ENCODE measurements around the gene DOCK6.

DOCK6 gene

DNA sequence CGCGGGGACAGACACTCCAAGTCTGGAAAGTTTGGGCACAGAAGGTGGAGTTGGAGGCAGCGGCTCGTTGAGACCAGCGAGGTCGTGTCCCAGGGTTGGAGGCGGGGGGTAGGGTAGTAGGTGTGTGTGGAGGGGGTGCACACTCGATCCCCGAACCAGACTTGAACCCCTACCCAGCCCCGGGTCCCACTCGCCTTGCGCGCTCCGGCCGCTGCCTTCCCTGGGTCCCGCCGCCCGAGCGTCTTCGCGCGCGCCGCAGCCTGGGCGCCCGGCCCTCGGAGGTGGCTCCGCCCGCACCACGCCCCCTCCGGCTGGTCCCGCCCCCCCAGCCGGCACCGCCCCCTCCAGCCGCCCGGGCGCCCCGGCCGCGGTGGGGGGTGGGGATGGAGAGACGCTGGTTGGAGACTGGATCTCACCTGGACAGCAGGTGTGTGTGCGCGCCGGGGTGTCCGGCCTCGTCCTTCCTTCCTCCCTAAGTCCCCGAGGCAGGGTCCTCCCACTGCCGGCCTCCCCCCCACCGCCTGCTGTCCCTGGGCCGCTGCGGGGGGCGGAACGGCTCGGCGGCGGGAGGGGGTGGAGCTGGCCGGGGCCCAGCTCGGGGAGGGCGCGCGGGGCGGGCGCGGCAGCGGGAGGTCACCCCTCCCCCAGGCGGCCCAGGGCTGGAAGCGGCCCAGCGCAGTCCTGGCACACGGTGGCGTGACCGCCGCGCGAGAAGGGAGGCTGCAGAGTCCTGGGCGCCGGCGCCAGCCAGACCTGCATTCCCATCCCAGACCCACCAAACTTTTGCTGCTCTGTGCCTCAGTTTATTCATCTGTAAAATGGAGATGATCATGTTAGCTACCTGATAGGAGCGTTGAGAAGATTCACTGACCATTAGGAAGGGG, 64.8 kb downstream of the DOCK6 start, which contains the start of gene KANK2 (continued):
- TF ChIP-seq ZBTB26 (tag by site-specific recombination; optimal IDR thresholded peaks at IDR 0.05) (peak; percentile 59), ZNF391 (tag by site-specific recombination; IDR thresholded peaks at IDR 0.05; ENCODE audit: borderline replicate concordance, low read depth) (0 out of 2 replicates have a peak, but pooled peaks have one; percentile 52), SCRT2 (tag by site-specific recombination; IDR thresholded peaks at IDR 0.05) (no peak), ZSCAN18 (tag by site-specific recombination; IDR thresholded peaks at IDR 0.05) (no peak), ZNF558 (tag by site-specific recombination; IDR thresholded peaks at IDR 0.05) (no peak), ZNF580 (tag by site-specific recombination; IDR thresholded peaks at IDR 0.05) (peak; percentile 74; the same call in 1 of the 2 replicates), ZNF175 (tag by site-specific recombination; IDR thresholded peaks at IDR 0.05) (no peak), ZNF202 (tag by site-specific recombination; IDR thresholded peaks at IDR 0.05; ENCODE audit: borderline replicate concordance) (no peak), ZNF560 (tag by site-specific recombination; IDR thresholded peaks at IDR 0.05; ENCODE audit: borderline replicate concordance) (no peak), ZBTB10 (tag by site-specific recombination; IDR thresholded peaks at IDR 0.05) (peak; percentile 60; the same call in 1 of the 2 replicates), ZBTB49 (tag by site-specific recombination; IDR thresholded peaks at IDR 0.05; ENCODE audit: low read depth) (no peak), ZNF600 (tag by site-specific recombination; IDR thresholded peaks at IDR 0.05) (no peak), ZNF266 (tag by site-specific recombination; IDR thresholded peaks at IDR 0.05; ENCODE audit: low read depth) (no peak), SETDB1 (IDR thresholded peaks at IDR 0.05; ENCODE audit: insufficient read length, low read length) (no peak), ZNF398 (tag by site-specific recombination; IDR thresholded peaks at IDR 0.05) (peak; percentile 94), ZNF658 (tag by site-specific recombination; IDR thresholded peaks at IDR 0.05) (no peak), ZNF140 (tag by site-specific recombination; IDR thresholded peaks at IDR 0.05) (no peak), SP7 (tag by site-specific recombination; IDR thresholded peaks at IDR 0.05) (peak; percentile 49), HOXC10 (CRISPR knock-in tag; IDR thresholded peaks at IDR 0.05) (no peak), GLI4 (tag by site-specific recombination; IDR thresholded peaks at IDR 0.05) (peak; percentile 8; the same call in 1 of the 2 replicates), ZNF416 (tag by site-specific recombination; IDR thresholded peaks at IDR 0.05) (no peak)
- TF ChIP-seq, protein P1, sequence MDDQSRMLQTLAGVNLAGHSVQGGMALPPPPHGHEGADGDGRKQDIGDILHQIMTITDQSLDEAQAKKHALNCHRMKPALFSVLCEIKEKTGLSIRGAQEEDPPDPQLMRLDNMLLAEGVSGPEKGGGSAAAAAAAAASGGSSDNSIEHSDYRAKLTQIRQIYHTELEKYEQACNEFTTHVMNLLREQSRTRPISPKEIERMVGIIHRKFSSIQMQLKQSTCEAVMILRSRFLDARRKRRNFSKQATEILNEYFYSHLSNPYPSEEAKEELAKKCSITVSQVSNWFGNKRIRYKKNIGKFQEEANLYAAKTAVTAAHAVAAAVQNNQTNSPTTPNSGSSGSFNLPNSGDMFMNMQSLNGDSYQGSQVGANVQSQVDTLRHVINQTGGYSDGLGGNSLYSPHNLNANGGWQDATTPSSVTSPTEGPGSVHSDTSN (CRISPR knock-in tag; IDR thresholded peaks at IDR 0.05): no peak
- TF ChIP-seq, protein P2, sequence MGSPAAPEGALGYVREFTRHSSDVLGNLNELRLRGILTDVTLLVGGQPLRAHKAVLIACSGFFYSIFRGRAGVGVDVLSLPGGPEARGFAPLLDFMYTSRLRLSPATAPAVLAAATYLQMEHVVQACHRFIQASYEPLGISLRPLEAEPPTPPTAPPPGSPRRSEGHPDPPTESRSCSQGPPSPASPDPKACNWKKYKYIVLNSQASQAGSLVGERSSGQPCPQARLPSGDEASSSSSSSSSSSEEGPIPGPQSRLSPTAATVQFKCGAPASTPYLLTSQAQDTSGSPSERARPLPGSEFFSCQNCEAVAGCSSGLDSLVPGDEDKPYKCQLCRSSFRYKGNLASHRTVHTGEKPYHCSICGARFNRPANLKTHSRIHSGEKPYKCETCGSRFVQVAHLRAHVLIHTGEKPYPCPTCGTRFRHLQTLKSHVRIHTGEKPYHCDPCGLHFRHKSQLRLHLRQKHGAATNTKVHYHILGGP (tag by site-specific recombination; IDR thresholded peaks at IDR 0.05): no peak
- TF ChIP-seq, protein P3, sequence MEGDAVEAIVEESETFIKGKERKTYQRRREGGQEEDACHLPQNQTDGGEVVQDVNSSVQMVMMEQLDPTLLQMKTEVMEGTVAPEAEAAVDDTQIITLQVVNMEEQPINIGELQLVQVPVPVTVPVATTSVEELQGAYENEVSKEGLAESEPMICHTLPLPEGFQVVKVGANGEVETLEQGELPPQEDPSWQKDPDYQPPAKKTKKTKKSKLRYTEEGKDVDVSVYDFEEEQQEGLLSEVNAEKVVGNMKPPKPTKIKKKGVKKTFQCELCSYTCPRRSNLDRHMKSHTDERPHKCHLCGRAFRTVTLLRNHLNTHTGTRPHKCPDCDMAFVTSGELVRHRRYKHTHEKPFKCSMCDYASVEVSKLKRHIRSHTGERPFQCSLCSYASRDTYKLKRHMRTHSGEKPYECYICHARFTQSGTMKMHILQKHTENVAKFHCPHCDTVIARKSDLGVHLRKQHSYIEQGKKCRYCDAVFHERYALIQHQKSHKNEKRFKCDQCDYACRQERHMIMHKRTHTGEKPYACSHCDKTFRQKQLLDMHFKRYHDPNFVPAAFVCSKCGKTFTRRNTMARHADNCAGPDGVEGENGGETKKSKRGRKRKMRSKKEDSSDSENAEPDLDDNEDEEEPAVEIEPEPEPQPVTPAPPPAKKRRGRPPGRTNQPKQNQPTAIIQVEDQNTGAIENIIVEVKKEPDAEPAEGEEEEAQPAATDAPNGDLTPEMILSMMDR (tag by site-specific recombination; IDR thresholded peaks at IDR 0.05): peak; percentile 35; the same call in 1 of the 2 replicates
